Keratinocyte (primary cell): ENCODE measurements around the gene PPP1R14B. TPM values are rescaled to one million over a fixed set of nuclear protein-coding genes. Genes with fewer than 3 reads are reported as not detected.

Experiments
- DNase-seq: peaks from one replicate; pipeline ENCODE4 v3.0.0-alpha.2; 2011; ENCODE audit warnings: low read depth, missing footprints, low spot score
- FAIRE-seq: peaks from 2 replicates; lab custom pipeline; 2011; peaks lifted over from hg19 to GRCh38; lab: Jason Lieb, UNC
- H2AFZ ChIP-seq: 2 replicates; pipeline ENCODE4 v1.6.0; 2012; ENCODE audit warnings: low read length, control low read depth, inconsistent platforms; ENCODE audit not compliant: control insufficient read depth
- H3K27ac ChIP-seq: 2 replicates; pipeline ENCODE4 v1.5.1; 2011; ENCODE audit warnings: low read length; ENCODE audit not compliant: control insufficient read depth, insufficient read depth
- H3K27me3 ChIP-seq: 3 replicates; pipeline ENCODE4 v1.6.0; 2011; ENCODE audit warnings: low read length; ENCODE audit not compliant: control insufficient read depth, insufficient read depth; ENCODE audit errors: extremely low read depth
- H3K36me3 ChIP-seq, 2 experiments: 2 replicates in 1 of 2; 3 replicates in 1 of 2; pipeline ENCODE4 v1.5.1; 2011; ENCODE audit warnings: low read length in 2 of 2, mild to moderate bottlenecking in 1 of 2; ENCODE audit not compliant: control insufficient read depth in 2 of 2, insufficient read depth in 2 of 2; ENCODE audit errors: extremely low read depth in 1 of 2
- H3K4me1 ChIP-seq: 3 replicates; pipeline ENCODE4 v1.5.1; 2011; ENCODE audit warnings: low read length; ENCODE audit not compliant: control insufficient read depth, insufficient read depth; ENCODE audit errors: extremely low read depth
- H3K4me2 ChIP-seq: 3 replicates; pipeline ENCODE4 v1.6.0; 2011; ENCODE audit warnings: low read depth, low read length; ENCODE audit not compliant: control insufficient read depth, insufficient read depth; ENCODE audit errors: extremely low read depth
- H3K4me3 ChIP-seq, 3 experiments: fragments of 200-600 bp in 1 of 3; sonication (generic) in 1 of 3; 2 replicates in 2 of 3; 3 replicates in 1 of 3; pipeline ENCODE4 v1.5.1; 2011 to 2016; ENCODE audit warnings: low read length in 3 of 3, mild to moderate bottlenecking in 3 of 3, control low read depth in 2 of 3, inconsistent platforms in 1 of 3, low read depth in 1 of 3, mixed read lengths in 1 of 3, mixed run types in 1 of 3, moderate library complexity in 1 of 3; ENCODE audit not compliant: control insufficient read depth in 2 of 3, insufficient read depth in 2 of 3; ENCODE audit errors: extremely low read depth in 1 of 3
- H3K79me2 ChIP-seq: 2 replicates; pipeline ENCODE4 v1.6.0; 2012; ENCODE audit warnings: low read length; ENCODE audit not compliant: control insufficient read depth, insufficient read depth
- H3K9ac ChIP-seq: 3 replicates; pipeline ENCODE4 v1.6.0; 2011; ENCODE audit warnings: low read length; ENCODE audit not compliant: control insufficient read depth, insufficient read depth; ENCODE audit errors: extremely low read depth
- H3K9me1 ChIP-seq: 3 replicates; pipeline ENCODE4 v1.6.0; 2011; ENCODE audit warnings: low read length; ENCODE audit not compliant: control insufficient read depth, insufficient read depth; ENCODE audit errors: extremely low read depth
- H3K9me3 ChIP-seq: 2 replicates; pipeline ENCODE4 v1.5.1; 2012; ENCODE audit warnings: low read depth, low read length; ENCODE audit not compliant: control insufficient read depth
- H4K20me1 ChIP-seq: 3 replicates; pipeline ENCODE4 v1.6.0; 2011; ENCODE audit warnings: low read length; ENCODE audit not compliant: control insufficient read depth, insufficient read depth; ENCODE audit errors: extremely low read depth
- EZH2 ChIP-seq: IDR thresholded peaks from one replicate; pipeline ENCODE4 v1.6.1; 2012; ENCODE audit warnings: inconsistent platforms, mild to moderate bottlenecking, low read length, moderate library complexity
- dilution Hi-C: fragments of 300-500 bp; cut with MboI; formaldehyde crosslinking; loops from one replicate; pipeline ENCODE4 v1.7.0; 2020; ENCODE audit warnings: low sequenced_read_pairs; ENCODE audit not compliant: extremely low pct_ligation_motif_present
- polyA plus RNA-seq, 5 experiments: library from polyadenylated mRNA; depleted of rRNA in 3 of 5; stranded (reverse) in 3 of 5; stranded (forward) in 1 of 5; unstranded in 1 of 5; fragments of >200 nt; gene quantifications; 1 replicate in 1 of 5; 2 replicates in 3 of 5; 3 replicates in 1 of 5; pipeline versions ENCODE4 v1.2.1 to v1.2.3, GENCODE V29; 2011 to 2012; ENCODE audit warnings: missing spikeins in 2 of 5, low read depth in 1 of 5, low replicate concordance in 1 of 5
- TF ChIP-seq, protein P1 (sequence below), 3 experiments: IDR thresholded peaks in 1 of 3; conservative IDR thresholded peaks in 1 of 3; optimal IDR thresholded peaks in 1 of 3; 2 replicates in 2 of 3; 3 replicates in 1 of 3; pipeline versions ENCODE3 to v1.5.1; 2011; ENCODE audit warnings: low read length in 3 of 3, mild to moderate bottlenecking in 3 of 3, moderate library complexity in 2 of 3, control low read depth in 1 of 3, inconsistent platforms in 1 of 3; ENCODE audit not compliant: insufficient read depth in 2 of 3; ENCODE audit errors: extremely low read depth in 1 of 3

The PPP1R14B gene
- polyA plus RNA-seq, 1 donor (not counting 4 experiments of a cell fraction or from before 2014, with no cell fraction given) = 208 TPM

DNA sequence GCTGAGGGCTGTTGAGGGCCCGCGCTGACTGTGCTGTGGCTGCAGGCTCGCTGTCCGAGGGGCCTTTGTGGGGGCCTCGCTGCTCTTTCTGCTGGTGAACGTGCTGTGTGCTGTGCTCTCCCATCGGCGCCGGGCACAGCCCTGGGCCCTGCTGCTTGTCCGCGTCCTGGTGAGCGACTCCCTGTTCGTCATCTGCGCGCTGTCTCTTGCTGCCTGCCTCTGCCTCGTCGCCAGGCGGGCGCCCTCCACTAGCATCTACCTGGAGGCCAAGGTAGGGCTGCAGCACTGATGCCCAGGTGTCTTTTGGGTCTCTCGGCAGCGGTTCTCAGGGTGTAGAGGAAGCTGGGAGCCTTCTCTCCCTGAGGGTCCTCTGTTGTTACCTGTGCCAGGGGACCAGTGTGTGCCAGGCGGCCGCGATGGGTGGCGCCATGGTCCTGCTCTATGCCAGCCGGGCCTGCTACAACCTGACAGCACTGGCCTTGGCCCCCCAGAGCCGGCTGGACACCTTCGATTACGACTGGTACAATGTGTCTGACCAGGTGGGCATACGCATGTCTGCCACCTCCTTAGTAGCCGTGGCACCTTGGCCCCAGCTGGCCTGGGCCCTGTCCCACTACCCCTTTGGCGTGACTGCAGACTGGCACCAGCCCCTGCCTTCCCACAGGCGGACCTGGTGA is 41.1 kb upstream of the PPP1R14B start:
- Histone ChIP-seq H3K4me2 (no peak overlapping the region), H3K9me3 (no peaks in the 10 kb centered on the region), H3K36me3 (peaks cover 4 to 5% of the 10 kb centered on the region in 2 experiments), H3K9ac (no peak overlapping the region), H3K4me3 (no peak overlapping the region), H4K20me1 (no peaks in the 10 kb centered on the region), H2AFZ (no peak overlapping the region), H3K27me3 (peaks cover 23% of the 10 kb centered on the region), H3K4me1 (peaks cover 14% of the 10 kb centered on the region), H3K27ac (no peak overlapping the region), H3K79me2 (peaks cover 11% of the 10 kb centered on the region), H3K9me1 (no peaks in the 10 kb centered on the region)
- FAIRE-seq (no peak), DNase-seq (no peak)
- dilution Hi-C loops = no loop called here
- TF ChIP-seq EZH2 = no peak
- TF ChIP-seq, protein P1, sequence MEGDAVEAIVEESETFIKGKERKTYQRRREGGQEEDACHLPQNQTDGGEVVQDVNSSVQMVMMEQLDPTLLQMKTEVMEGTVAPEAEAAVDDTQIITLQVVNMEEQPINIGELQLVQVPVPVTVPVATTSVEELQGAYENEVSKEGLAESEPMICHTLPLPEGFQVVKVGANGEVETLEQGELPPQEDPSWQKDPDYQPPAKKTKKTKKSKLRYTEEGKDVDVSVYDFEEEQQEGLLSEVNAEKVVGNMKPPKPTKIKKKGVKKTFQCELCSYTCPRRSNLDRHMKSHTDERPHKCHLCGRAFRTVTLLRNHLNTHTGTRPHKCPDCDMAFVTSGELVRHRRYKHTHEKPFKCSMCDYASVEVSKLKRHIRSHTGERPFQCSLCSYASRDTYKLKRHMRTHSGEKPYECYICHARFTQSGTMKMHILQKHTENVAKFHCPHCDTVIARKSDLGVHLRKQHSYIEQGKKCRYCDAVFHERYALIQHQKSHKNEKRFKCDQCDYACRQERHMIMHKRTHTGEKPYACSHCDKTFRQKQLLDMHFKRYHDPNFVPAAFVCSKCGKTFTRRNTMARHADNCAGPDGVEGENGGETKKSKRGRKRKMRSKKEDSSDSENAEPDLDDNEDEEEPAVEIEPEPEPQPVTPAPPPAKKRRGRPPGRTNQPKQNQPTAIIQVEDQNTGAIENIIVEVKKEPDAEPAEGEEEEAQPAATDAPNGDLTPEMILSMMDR (optimal IDR thresholded peaks at IDR 0.05 in 1 of 3, IDR thresholded peaks at IDR 0.05 in 1 of 3, conservative IDR thresholded peaks at IDR 0.05 in 1 of 3; ENCODE audit: extremely low read depth in 1 of 3, insufficient read depth in 2 of 3, low read length in 3 of 3) = no peak

DNA sequence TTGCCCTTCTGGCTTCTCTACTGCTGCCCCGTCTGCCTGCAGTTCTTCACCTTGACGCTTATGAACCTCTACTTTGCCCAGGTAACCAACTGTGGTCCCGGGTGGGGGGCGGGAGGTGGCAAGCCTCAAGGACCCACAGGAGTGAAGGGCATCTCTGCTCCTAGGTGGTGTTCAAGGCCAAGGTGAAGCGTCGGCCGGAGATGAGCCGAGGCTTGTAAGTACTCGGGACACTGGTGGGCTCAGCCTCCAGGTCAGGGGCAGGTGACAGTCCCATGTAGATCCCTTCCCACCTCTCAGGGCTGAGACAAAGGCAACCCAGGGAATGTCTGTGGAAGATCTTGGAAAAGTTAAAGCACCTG is 40.0 kb upstream of the PPP1R14B start:
- no peak for FAIRE-seq
- Histone ChIP-seq H4K20me1 (no peaks in the 10 kb centered on the region), H3K79me2 (peaks cover 11% of the 10 kb centered on the region), H3K27ac (no peak overlapping the region), H2AFZ (no peak overlapping the region), H3K4me2 (peak overlapping the region; percentile 98), H3K36me3 (peaks cover 8 to 10% of the 10 kb centered on the region in 2 experiments), H3K9me1 (no peaks in the 10 kb centered on the region), H3K4me3 (no peak overlapping the region), H3K4me1 (peaks cover 11% of the 10 kb centered on the region), H3K9me3 (no peaks in the 10 kb centered on the region), H3K9ac (no peak overlapping the region), H3K27me3 (peaks cover 13% of the 10 kb centered on the region)
- dilution Hi-C loops = no loop called here
- TF ChIP-seq, protein P1 (optimal IDR thresholded peaks at IDR 0.05 in 1 of 3, IDR thresholded peaks at IDR 0.05 in 1 of 3, conservative IDR thresholded peaks at IDR 0.05 in 1 of 3; ENCODE audit: extremely low read depth in 1 of 3, insufficient read depth in 2 of 3, low read length in 3 of 3) = peak in 1 of 3 experiments; percentile 4
- TF ChIP-seq EZH2 = no peak
- no peak for DNase-seq
